RWPE2 (cell line): ENCODE measurements around the gene KRABD2.

Experiments
- ATAC-seq: fragments of 200-7000 bp; cut with Tn5 transposase; 3 replicates; pipeline ENCODE4 v1.9.1; 2021; ENCODE audit warnings: low read depth
- DNase-seq: peaks from one replicate; pipeline ENCODE4 v3.0.0-alpha.2; 2020; ENCODE audit warnings: low spot score
- H3K27ac ChIP-seq: fragments of 450-650 bp; 2 replicates; pipeline ENCODE4 v1.5.1; 2017; ENCODE audit warnings: mild to moderate bottlenecking; ENCODE audit not compliant: poor library complexity, severe bottlenecking
- H3K27me3 ChIP-seq: fragments of 250-450 bp; sonication (Bioruptor Pico); 2 replicates; pipeline ENCODE4 v1.5.1; 2021; ENCODE audit warnings: mild to moderate bottlenecking, moderate library complexity; ENCODE audit not compliant: insufficient read depth, poor library complexity, severe bottlenecking
- H3K36me3 ChIP-seq: fragments of 250-450 bp; sonication (Bioruptor Pico); 2 replicates; pipeline ENCODE4 v1.5.1; 2020; ENCODE audit warnings: low read depth, mild to moderate bottlenecking, moderate library complexity
- H3K4me1 ChIP-seq: fragments of 250-450 bp; sonication (Bioruptor Pico); 2 replicates; pipeline ENCODE4 v1.5.1; 2021; ENCODE audit warnings: mild to moderate bottlenecking, moderate library complexity; ENCODE audit not compliant: insufficient read depth, poor library complexity, severe bottlenecking
- H3K4me3 ChIP-seq: fragments of 250-450 bp; sonication (Bioruptor Pico); 2 replicates; pipeline ENCODE4 v1.5.1; 2021; ENCODE audit warnings: mild to moderate bottlenecking, moderate library complexity; ENCODE audit not compliant: severe bottlenecking
- H3K9me3 ChIP-seq: fragments of 250-450 bp; sonication (Bioruptor Pico); 2 replicates; pipeline ENCODE4 v1.5.1; 2021; ENCODE audit warnings: mild to moderate bottlenecking, moderate library complexity; ENCODE audit not compliant: severe bottlenecking
- TF ChIP-seq, protein P1 (sequence below): fragments of 450-650 bp; IDR thresholded peaks from one replicate; pipeline ENCODE4 v1.5.1; 2017; ENCODE audit warnings: mild to moderate bottlenecking, moderate library complexity; ENCODE audit not compliant: poor library complexity, severe bottlenecking

Gene KRABD2

DNA sequence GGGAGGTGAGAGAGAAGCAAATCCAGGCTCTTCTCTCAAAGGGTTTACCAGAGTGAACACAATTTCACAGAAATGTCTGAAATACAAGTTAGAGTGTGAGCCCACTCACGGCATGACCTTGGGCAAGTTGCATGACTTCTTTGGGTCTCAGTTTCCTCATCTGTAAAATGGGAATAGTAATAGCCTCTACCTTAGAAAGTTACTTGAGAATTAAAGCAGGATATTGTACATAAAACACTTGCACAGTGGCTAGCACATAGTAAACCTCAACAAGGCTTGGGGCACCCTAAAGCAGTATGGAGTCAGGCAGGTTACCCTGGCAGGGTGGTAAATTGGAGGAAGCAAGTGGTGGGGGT, 34.4 kb upstream of the KRABD2 start:
- TF ChIP-seq, protein P1, sequence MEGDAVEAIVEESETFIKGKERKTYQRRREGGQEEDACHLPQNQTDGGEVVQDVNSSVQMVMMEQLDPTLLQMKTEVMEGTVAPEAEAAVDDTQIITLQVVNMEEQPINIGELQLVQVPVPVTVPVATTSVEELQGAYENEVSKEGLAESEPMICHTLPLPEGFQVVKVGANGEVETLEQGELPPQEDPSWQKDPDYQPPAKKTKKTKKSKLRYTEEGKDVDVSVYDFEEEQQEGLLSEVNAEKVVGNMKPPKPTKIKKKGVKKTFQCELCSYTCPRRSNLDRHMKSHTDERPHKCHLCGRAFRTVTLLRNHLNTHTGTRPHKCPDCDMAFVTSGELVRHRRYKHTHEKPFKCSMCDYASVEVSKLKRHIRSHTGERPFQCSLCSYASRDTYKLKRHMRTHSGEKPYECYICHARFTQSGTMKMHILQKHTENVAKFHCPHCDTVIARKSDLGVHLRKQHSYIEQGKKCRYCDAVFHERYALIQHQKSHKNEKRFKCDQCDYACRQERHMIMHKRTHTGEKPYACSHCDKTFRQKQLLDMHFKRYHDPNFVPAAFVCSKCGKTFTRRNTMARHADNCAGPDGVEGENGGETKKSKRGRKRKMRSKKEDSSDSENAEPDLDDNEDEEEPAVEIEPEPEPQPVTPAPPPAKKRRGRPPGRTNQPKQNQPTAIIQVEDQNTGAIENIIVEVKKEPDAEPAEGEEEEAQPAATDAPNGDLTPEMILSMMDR = no peak
- DNase-seq (no peak), ATAC-seq (no peak)
- H3K4me3 ChIP-seq = no peak overlapping the region
- no peaks in the 10 kb centered on the region for H3K27me3 ChIP-seq
- H3K27ac ChIP-seq = no peak overlapping the region
- no peaks in the 10 kb centered on the region for H3K36me3 ChIP-seq
- H3K9me3 ChIP-seq = no peaks in the 10 kb centered on the region
- H3K4me1 ChIP-seq = peaks cover 12% of the 10 kb centered on the region

DNA sequence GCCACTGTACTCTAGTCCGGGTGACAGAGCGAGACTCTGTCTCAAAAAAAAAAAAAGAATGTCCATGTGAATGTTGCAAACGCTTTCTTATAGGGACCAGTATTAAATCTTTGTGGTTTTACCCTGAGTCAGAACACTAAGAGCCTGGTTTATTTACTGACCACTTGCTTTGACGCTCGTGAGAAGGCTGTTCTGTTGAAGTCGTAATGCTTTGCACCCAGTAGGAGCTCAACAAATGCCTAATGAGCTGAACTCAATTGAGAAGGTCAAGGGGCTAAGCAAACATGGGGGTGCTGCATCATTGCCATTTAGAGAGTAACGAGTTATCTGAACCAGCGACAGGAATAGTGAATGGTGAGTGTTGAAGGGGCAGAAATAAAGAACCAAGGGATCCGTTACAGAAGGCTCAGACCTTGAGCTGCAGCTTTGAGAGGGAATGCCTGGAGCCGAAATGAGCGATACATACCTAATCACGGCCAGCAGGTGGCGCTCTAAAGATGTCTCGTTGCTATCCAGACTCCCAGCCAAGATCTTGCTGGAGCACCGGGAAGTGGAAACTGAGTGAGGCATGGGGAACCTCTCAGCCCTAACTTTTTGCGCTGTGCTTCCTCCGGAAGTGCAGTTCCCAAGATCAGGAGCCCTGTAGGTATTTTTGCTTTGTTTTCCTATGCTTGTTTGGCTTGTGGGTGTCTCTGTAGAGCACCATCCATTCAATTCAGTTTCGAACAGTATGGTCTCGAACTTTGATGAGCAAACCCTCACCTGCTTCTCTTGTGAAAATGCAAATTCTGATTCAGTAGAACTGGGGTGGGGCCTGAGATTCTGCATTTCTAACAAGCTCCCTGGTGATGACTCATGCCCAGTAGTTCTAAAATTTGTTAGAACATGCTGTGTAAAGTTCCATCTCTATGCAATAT, 33.7 kb upstream of the KRABD2 start:
- TF ChIP-seq, protein P1 = peak; percentile 87
- ATAC-seq (peak; percentile 75), DNase-seq (peak; percentile 81)
- Histone ChIP-seq H3K36me3 (no peaks in the 10 kb centered on the region), H3K27me3 (no peaks in the 10 kb centered on the region), H3K4me1 (peaks cover 12% of the 10 kb centered on the region), H3K27ac (no peak overlapping the region), H3K4me3 (no peak overlapping the region), H3K9me3 (no peaks in the 10 kb centered on the region)

DNA sequence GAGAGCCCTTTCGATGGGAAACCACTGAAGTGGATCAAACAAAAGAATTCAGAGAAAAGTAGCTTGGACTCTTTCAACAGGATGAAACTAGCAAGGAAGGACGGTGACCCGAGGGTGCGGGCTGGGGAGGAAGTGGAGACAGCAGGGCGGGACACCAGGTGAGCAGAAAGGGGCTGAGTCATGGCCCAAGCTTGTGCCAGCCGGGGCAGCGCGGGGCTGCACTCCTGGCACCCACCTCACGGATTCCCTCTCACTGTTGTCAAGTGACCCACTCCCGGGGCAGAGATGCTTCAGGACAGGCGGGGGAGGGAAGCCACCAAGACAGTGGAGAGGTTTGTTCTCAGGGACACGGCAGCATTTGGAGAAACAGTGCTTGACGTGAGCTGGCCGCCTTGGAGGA, 31.9 kb upstream of the KRABD2 start:
- Histone ChIP-seq H3K27ac (peak overlapping the region; percentile 62), H3K4me1 (peaks cover 12% of the 10 kb centered on the region), H3K4me3 (no peak overlapping the region), H3K27me3 (no peaks in the 10 kb centered on the region), H3K36me3 (no peaks in the 10 kb centered on the region), H3K9me3 (no peaks in the 10 kb centered on the region)
- TF ChIP-seq, protein P1 = no peak
- peak; percentile 91 for ATAC-seq
- peak; percentile 80 for DNase-seq

DNA sequence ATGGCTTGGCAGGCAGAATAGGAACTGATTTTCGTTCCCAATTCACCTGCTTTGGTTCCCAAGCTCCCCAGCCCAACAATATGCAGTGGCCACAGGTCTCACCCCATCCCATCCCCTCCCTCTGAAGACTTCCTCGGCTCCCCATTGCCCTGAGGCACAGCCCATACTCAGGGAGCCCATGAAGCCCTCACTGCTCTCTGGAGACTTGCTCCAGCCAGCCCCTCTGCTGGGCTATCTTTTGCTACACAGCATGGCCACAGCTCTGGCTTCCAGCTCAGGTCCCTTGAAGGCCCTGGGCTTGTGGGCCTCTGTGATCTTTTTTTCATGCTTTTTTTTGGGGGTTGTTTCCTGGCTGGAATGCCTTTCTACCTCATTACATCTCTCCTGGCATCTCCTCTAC, 29.7 kb upstream of the KRABD2 start:
- ATAC-seq = no peak
- H3K27me3 ChIP-seq = no peaks in the 10 kb centered on the region
- no peak overlapping the region for H3K4me3 ChIP-seq
- TF ChIP-seq, protein P1 = no peak
- H3K36me3 ChIP-seq = no peaks in the 10 kb centered on the region
- peaks cover 12% of the 10 kb centered on the region for H3K4me1 ChIP-seq
- no peaks in the 10 kb centered on the region for H3K9me3 ChIP-seq
- no peak for DNase-seq
- no peak overlapping the region for H3K27ac ChIP-seq

DNA sequence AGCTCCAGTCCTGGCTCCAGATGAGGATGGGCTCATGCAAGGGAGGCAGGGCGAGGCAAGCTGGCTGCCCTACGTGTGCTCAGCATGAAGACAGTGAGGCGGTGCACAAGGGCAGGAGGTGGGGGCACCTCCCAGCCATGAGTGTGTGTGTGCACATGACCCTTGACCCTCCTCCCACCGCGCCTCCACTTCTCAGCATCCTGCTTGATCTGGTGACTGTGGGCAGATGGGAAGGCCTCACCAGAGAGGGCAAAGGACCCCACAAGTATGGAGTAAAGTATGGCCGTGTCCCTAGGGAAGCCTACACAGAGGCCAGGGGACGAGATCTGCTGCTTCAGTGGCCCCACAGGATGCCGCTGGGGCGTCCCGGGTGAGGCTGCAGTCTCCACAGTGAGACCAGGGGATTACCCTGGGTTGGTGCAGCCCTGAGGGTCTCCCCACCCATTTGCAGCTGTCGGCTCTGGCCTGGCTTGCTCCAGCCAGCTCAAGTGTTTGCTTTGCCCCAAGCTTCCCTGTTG, 29.1 kb upstream of the KRABD2 start:
- DNase-seq (no peak), ATAC-seq (no peak)
- Histone ChIP-seq H3K27ac (no peak overlapping the region), H3K27me3 (no peaks in the 10 kb centered on the region), H3K9me3 (no peaks in the 10 kb centered on the region), H3K4me1 (peaks cover 12% of the 10 kb centered on the region), H3K4me3 (no peak overlapping the region), H3K36me3 (no peaks in the 10 kb centered on the region)
- TF ChIP-seq, protein P1 = no peak
